Myocyte (in vitro differentiated cells): Measurements from ENCODE around the gene AADACL3. TPM values are rescaled to one million over a fixed set of nuclear protein-coding genes. Genes with fewer than 3 reads are reported as not detected.
"Not testable (repeated sequence)": the region's sequence is repeated elsewhere in the genome, so short reads cannot be mapped to it uniquely, and the experiment has no call there.

ENCODE experiments used
- DNase-seq: peaks from one replicate; pipeline ENCODE4 v3.0.0-alpha.2; 2012; ENCODE audit warnings: low read depth
- total RNA-seq: library from RNA; depleted of rRNA; stranded (reverse); fragments of >200 nt; gene quantifications from 2 replicates; pipeline ENCODE4 v1.2.3, GENCODE V29; 2014

Gene AADACL3
- total RNA-seq, 1 donor from 2014 or later = not detected

DNA sequence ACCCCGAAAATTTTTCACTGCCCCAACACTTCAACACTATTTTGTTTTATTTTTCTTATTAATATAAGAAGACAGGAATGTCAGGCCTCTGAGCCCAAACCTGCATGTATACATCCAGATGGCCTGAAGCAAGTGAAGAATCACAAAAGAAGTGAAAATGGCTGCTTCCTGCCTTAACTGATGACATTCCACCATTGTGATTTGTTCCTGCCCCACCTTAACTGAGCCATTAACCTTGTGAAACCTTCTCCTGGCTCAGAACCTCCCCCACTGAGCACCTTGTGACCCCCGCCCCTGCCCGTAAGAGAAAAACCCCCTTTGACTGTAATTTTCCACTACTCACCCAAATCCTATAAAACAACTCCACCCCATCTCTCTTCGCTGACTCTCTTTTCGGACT is 2.3 kb upstream of the AADACL3 start:
- not testable (repeated sequence) for DNase-seq

DNA sequence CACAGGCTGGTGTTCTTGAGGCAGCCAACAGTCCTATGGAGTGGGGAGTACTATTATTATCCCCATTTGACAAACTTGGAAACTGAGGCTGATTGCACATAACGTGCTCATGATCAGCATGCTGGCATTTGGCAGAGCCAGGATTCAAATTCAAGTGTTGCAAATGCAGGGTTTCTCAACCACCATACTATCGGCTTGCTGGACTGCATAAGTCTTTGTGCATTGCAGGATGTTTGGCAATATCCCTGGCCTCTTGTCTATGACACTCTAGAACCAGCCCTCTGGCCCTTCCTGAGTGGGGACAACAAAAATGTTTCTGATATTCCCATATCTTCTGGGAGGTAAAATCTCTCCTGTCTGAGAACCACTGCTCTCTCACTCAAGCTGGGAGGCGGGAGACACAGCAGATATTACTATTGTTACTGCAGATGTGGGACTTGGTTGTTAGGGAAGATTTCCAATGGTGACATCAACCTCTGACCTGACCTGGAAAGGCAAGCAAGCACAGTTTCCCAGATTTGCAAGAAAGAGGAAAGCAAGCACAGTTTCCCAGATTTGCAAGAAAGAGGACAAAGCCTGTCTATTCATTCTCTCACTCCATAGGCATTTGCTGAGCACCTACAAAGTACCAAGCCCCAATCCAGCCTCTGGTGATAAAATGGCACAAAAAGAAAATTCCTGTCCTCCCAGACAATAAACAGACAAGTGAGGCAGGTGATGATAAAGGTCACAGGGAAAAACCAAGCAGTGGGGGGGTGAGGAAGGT is 1.0 kb upstream of the AADACL3 start:
- no peak for DNase-seq

DNA sequence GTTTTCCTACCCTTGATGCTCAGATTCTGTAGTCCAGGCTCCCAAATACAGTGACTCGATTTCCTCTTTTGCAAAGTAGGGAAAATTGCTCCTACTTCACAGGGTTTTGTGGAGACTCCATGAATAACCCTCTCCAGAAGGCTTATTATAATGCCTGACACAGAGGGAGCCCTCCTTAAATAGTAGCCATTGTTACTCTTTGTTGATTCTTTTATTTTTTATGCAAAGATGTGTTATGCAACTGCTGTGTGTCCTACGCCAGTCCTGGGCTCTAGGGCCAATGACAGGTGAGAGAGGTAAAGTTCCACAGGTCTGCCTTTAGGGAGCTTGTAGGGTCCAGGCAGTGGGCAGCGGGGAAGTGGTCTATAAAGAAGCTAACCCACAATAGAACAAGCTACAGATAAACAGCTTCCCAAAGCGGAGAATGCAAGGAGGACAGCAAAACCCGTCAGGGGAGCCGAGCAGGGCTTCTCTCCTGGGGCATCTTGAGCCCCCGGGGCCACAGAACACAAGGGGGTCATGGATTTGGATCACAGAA is 1.5 kb downstream of the AADACL3 start:
- no peak for DNase-seq

DNA sequence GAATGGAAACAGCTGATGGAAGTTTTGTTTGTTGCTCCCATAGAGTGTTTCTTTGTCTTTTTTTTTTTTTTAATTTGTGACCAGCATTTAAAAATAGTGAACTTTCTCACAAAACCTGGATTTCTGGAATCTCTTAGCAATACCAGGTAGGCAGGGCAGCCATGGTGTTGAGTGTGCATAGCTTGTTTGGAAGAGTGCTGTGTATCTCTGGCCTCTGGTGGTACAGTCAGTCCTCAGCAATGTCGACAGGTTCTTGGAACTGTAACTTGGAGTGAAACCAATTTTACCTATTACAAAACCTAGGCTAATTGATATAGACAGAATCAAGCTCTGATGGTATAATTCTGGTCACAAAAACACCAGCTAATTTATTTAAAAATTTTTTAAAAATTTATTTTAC is 6.7 kb downstream of the AADACL3 start:
- no peak for DNase-seq

DNA sequence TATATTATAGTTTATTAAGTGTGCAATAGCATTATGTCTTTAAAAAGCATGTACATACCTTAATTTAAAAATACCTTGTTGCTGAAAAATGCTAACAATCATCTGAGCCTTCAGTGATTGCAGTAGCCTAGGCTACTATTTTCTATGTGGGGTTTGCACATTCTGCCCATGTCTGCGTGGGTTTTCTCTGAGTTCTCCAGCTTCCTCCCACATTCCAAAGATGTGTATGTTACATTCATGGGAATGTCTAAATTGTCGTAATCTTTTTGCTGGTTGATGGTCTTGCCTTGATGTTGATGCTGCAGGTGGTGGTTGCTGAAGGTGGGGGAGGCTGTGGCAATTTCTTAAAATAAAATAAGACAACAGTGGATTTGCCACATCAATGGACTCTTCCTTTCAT is 12.5 kb downstream of the AADACL3 start:
- no peak for DNase-seq

DNA sequence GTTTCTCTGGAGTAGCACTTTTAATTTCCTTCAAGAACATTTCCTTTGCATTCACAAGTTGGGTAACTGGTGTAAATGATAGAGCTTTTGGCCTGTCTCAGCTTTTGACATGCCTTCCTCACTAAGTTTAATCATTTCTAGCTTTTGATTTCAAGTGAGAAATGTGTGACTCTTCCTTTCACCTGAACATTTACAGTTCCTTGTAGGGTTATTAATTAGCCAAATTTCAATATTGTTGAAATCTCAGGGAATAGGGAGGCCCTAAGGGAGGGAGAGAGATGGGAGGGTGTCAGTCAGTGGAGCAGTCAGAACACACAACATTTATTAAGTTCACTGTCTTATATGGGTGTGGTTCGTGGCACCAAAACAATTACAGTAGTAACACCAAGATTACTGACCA is 14.2 kb downstream of the AADACL3 start:
- DNase-seq = no peak

DNA sequence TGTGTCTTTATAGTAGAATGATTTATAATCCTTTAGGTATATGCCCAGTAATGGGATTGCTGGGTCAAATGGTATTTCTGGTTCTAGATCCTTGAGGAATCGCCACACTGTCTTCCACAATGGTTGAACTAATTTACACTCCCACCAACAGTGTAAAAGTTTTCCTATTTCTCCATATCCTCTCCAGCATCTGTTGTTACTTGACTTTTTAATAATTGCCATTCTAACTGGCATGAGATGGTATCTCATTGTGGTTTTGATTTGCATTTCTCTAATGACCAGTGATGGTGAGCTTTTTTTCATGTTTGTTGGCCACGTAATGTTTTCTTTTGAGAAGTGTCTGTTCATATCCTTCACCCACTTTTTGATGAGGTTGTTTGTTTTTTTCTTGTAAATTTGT is 15.2 kb downstream of the AADACL3 start:
- not testable (repeated sequence) for DNase-seq

DNA sequence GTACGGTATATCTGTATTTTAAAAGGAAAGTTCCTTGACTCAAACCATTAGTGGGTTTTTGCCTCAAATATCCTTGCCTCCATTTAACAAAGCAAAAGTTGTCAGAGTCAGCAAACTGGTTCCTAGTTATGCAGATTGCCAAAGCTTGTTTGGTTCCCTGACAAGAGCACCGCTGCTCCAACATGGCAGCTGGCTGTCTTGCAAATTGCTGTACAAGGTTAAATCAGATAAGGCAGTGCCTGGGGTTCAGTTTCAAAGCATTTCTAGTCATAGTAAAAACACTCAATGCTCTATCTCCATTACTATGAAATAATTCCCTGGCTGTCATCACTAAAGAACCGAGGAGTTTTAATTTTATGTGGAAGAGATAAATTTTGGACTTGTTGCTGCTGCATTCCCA is 18.7 kb downstream of the AADACL3 start:
- DNase-seq = no peak

DNA sequence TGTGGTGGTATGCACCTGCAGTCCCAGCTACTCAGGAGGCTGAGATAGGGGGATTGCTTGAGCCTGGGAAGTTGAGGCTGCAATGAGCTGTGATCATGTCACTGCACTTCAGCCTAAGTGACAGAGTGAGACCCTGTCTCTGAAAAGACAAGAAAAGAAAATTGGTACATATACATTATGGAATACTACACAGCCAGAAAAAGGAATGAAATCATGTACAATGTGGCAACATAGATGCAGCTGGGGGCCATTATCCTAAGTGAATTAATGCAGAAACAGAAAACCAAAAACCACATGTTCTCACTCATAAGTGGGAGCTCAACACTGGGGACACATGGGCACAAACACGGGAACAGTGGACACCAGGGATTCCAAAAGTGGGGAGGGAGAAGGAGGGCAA is 23.0 kb downstream of the AADACL3 start:
- no peak for DNase-seq

DNA sequence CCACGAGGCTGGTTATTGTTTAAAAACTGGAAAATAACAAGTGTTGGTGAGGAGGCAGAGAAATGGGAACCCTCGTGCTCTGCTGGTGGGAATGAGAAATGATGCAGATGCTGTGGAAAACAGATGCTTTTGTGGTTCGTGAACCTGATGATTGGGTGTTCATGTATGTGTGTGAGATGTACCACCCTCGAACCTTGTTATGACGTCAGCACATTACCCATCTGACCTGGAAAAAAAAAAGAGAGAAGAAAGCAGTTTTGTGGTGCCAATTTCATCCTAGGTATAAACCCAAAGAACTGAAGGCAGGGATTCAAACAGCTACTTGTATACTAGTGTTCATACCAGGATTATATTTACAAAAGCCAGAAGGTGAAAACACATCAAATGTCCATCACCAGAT is 23.7 kb downstream of the AADACL3 start:
- DNase-seq = no peak

DNA sequence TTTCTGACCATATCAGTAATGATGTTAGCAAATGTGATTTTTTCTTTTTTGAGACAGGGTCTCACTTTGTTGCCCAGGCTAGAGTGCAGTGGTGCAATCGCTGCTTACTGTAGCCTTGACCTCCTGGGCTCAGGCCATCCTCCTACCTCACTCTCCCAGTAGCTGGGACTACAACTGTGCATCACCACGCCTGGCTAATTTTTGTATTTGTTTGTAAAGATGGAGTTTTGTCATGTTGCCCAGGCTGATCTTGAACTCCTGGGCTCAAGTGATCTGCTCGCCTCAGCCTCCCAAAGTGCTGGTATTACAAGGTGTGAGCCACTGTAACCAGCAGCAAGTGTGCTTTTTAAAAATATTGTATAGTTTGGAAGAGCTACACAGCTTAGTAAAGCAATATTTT is 26.0 kb downstream of the AADACL3 start:
- no peak for DNase-seq

DNA sequence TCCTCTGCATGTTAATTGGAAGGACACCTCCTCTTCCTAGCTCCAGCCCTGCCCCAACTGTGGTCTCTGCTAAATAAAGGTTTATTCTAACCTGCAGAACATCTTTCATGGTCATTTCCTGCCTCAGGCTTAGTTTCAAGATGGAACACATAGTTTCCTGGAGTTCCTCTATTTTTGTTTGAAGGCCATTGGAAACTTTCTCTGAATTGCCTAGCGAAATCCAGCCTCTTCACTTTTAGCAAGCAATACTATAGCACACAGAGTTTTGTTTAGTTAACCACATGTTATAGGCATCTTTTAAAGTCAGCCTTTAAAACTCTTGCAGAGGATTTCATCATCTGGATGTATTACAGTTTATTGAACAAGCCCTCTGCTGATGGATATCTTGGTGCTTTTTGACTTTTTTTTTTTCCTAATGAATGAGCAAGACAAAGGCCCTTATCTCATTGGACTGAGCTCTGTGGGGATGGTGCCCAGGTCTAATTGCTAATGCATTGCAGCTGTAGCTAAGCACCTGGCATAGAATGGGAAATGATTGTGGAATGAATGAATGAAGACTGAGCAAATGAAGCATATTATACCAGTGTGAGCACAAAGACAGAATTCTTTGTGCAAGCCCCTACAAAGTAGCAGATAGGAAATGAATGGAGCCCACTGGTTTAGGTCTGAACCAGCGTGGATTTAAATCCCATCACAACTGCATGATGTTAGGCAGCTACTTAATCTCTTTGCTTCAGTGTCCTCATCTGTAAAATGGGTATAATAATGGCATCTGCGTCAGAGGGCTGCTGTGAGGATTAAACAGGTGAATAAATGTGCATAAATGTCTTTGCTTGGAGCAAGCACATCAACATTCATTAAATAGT is 29.4 kb downstream of the AADACL3 start:
- DNase-seq = no peak

DNA sequence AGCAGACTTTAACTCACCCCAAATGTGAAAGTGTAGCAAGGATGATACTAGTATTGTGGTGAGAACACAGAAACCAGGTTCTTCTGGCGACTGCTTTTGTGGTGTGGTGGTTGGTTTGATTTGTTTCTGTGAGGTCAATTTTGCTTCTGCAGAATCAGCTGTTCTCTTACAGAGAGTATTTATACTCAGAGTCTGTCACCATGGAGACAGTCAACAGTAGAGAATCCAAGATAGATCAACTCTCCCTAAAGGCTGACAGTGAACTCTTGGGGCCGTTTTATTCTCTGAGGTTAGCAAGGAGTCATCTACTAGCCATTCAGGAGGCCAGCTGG is 30.0 kb downstream of the AADACL3 start, which contains the start of gene CFAP107:
Gene CFAP107, plus strand, starts transcription at position 209 of the 332 bp plus-strand sequence. CDS start 231 bp downstream, outside the sequence.
- peak; percentile 49 for DNase-seq

DNA sequence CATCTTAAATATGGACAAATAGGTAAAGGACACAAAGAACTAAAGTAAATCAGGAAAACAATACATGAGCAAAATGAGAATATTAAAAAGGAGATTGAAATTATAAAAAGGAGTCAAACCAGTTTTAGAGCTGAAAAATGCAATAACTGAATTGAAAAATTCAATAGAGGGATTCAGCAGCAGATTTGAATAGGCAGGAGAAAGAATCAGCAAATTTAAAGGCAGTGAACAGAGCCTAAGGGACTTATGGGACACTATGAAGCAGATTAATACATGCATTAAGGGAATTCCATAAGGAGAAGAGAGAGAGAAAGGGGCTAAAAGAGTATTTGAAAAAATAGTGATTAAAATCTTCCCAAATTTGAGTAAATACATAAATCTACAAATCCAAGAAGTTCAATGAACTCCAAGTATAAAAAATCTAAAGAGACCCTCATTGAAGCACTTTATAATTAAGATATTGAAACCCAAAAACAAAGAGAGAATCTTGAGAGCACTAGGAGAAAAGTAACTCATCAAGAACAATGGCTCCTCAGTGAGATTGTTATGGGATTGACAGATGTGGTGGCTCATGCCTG is 33.0 kb downstream of the AADACL3 start:
- DNase-seq = peak; percentile 1

DNA sequence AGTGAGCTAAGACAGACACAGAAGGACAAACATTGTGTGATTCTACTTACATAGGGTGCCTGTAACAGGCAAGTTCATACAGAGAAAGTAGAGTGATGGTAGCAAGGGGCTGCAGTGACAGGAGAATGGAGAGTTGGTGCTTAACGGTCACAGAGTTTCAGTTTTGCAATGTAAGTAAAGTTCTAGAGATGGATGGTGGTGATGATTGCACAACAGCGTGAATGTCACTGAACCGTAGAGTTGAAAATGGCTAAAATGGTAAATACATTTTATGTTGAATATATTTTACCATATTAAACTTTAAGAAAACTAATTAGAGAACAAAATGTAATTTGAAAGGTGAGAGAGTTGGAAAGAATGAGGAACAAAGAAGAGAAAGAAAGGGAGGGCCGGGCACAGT is 38.8 kb downstream of the AADACL3 start:
- no peak for DNase-seq

DNA sequence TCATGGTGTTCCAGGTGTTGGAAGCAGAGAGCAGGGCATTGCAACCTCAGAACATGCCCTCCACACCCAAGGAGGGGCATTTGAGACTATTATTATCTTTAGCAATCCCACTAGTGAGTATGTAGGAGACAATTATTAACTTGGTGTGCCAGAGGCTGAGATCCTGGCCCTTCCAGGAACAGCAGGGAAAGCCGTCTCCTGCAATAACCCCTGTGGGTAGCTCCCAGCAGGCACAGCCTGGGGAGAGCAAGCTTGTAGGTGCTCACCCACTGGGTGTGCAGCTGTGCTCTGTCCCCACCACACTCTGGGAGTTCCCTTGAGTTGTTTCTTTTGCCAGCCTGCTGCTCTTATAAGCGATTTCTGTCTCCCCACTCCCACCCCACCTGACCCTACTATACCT is 40.4 kb downstream of the AADACL3 start:
- no peak for DNase-seq

DNA sequence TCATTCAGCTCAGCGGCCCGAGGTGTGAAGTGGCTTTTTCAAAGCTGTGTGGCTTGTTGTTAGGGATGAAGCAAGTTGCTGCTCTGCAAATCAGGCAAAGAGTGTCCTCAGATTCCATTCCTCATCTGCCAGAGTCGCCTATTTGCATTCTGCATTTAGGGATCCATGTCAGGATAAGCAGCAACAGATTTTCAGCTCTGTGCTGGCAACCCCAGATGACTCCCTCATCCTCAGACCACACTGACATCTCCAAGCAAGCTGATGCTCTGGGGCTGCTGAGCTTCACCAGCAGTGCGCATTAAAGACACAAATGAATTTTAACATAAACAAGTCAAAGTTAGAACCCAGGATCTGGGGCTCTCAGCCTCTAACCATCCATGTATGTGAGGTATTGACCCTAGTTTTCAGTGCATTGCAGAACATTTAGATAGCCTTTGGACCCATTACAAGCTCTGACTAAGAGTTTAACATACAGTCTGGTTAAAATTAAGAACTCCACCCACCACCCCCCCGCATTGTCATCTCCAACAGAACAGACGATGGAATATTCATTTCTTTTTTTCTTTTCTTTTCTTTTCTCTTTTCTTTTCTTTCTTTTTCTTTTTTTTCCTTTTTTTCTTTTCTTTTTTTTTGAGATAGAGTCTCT is 41.0 kb downstream of the AADACL3 start:
- DNase-seq = no peak

DNA sequence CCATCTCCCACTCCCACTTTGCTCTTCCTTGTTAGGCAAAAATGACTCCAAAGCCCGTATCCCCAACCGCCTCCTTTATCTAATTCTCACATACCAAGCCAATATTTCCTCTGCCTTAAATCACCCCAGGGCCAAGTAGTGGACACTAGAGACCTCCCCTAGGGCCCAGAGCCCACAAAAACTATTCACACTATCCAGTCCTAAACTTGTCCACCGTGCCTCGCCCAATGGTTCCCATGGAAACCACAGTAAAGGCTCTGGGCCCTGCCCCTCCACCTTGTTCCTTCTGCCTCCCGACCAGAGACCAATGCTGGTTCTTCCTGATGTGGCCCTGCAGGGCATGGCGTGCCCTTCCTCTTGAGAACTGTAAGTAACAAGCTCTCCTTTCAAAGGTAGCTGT is 41.9 kb downstream of the AADACL3 start:
- DNase-seq = no peak

DNA sequence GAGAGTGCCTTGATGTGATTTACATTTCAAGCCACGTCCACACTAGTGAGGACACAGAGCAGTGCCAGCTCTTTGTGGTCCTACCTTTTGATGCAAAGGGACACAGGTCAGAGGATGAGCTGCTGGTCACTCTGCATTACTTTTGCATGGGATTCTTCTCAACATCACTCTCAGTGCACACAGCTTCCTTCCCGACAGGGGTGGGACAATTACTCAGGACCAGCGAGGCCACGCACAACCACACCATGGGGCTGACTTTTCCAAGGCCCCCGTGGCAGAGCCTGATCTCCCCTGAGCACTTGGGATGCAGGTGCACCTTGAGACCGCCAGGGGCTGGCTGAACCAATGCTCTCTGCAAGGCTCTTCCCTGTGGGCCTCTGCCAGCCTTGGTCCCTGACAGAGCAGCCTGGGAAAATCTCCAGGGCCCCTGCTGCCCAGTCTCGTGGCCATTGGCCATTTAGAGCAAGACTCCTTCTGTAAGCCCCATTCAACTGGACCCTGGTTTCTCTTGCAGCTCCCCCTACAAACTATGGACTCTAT is 44.4 kb downstream of the AADACL3 start:
- no peak for DNase-seq

DNA sequence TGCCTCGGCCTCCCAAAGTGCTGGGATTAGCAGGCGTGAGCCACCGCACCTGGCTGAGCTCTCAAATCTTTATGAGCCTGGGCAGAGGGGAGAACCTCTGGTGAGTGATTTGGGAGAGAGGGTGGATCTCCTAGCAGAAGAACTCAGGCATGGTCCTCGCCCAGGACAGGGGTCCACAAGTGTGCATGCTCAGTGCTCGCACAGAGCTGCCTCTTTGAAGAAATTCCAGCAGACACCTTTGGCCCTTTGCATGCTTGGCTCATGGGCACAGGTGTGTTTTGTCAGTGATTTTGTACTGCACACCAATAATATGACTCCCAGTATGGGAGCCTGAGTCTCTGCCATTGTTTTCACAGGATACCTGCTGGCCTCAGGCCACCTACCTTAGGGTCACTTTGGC is 45.9 kb downstream of the AADACL3 start:
- DNase-seq = no peak

DNA sequence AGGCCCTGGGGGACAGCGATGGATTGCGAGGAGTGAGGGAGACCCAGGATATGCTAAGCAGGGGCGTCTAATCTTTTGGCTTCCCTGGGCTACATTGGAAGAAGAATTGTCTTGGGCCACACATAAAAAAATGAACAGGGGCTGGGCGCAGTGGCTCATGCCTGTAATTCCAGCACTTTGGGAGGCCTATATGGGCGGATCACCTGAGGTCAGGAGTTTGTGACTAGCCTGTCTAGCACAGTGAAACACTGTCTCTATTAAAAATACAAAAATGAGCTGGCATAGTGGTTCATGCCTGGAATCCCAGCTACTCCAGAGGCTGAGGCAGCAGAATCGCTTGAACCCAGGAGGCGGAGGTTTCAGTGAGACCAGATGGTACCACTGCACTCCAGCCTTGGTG is 46.9 kb downstream of the AADACL3 start:
- no peak for DNase-seq
